Epithelial cell of alveolus of lung (primary cell): ENCODE data around the gene EPX. TPM values are rescaled to one million over a fixed set of nuclear protein-coding genes. Genes with fewer than 3 reads are reported as not detected.

Experiments used
- total RNA-seq: library from RNA; depleted of rRNA; stranded (reverse); fragments of >200 nt; gene quantifications from 2 replicates; pipeline ENCODE4 v1.2.1, GENCODE V29; 2015

Gene EPX, protein sequence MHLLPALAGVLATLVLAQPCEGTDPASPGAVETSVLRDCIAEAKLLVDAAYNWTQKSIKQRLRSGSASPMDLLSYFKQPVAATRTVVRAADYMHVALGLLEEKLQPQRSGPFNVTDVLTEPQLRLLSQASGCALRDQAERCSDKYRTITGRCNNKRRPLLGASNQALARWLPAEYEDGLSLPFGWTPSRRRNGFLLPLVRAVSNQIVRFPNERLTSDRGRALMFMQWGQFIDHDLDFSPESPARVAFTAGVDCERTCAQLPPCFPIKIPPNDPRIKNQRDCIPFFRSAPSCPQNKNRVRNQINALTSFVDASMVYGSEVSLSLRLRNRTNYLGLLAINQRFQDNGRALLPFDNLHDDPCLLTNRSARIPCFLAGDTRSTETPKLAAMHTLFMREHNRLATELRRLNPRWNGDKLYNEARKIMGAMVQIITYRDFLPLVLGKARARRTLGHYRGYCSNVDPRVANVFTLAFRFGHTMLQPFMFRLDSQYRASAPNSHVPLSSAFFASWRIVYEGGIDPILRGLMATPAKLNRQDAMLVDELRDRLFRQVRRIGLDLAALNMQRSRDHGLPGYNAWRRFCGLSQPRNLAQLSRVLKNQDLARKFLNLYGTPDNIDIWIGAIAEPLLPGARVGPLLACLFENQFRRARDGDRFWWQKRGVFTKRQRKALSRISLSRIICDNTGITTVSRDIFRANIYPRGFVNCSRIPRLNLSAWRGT
- total RNA-seq = not detected in 2 replicates

GRCh38 chr17:58192612-58193011 is at the start of gene EPX:
Gene EPX (plus strand): TSS chr17:58192726. CDS start chr17:58192847, 121 bp downstream.

GRCh38 chr17:58147930-58148434 is 44.5 kb upstream of the EPX start, which contains the start of gene OR4D1:
Gene OR4D1 (plus strand): TSS chr17:58148384. CDS start chr17:58155154, 6,770 bp downstream.

GRCh38 chr17:58166682-58167081 is 25.8 kb upstream of the EPX start, which contains the start of gene OR4D2:
Gene OR4D2 (plus strand): TSS chr17:58166982. CDS start chr17:58169656, 2,674 bp downstream.

GRCh38 chr17:58219007-58219788 is 26.7 kb downstream of the EPX start, which contains the start of gene MKS1:
Gene MKS1 (minus strand): TSS chr17:58219255. CDS start chr17:58219230, 25 bp downstream.

GRCh38 chr17:58238147-58238634 is 45.7 kb downstream of the EPX start, which contains the start of gene LPO:
Gene LPO (plus strand): TSS chr17:58238584. CDS start chr17:58242980, 4,396 bp downstream.

Other genes starting within 250 kb of the EPX start
- 11.0 and 17.3 TPM in 2 replicates for gene CUEDC1, start 237.3 kb upstream of the EPX start, total RNA-seq
- gene VEZF1, start 204.5 kb upstream of the EPX start, total RNA-seq = 41.5 and 42.5 TPM in 2 replicates
- gene SRSF1, start 185.5 kb upstream of the EPX start, total RNA-seq = 170 and 197 TPM in 2 replicates
- 8.7 and 10.9 TPM in 2 replicates for gene DYNLL2, start 109.3 kb upstream of the EPX start, total RNA-seq
- gene OR4D1, start 44.3 kb upstream of the EPX start, total RNA-seq = 0.32 TPM in 1 of 2 replicates, not detected in the other
- gene OR4D2, start 25.7 kb upstream of the EPX start, total RNA-seq = not detected in 2 replicates
- gene MKS1, start 26.5 kb downstream of the EPX start, total RNA-seq = 6.8 and 8.1 TPM in 2 replicates
- gene LPO, start 45.9 kb downstream of the EPX start, total RNA-seq = not detected in 2 replicates
- under 0.01 and 0.08 TPM in 2 replicates for gene MPO, start 88.2 kb downstream of the EPX start, total RNA-seq
- gene TSPOAP1, start 136.1 kb downstream of the EPX start, total RNA-seq = 0.65 and 3.2 TPM in 2 replicates
- 46.0 and 57.6 TPM in 2 replicates for gene SUPT4H1, start 159.5 kb downstream of the EPX start, total RNA-seq
- 0.13 and 0.16 TPM in 2 replicates for gene RNF43, start 224.8 kb downstream of the EPX start, total RNA-seq